Breast epithelium (tissue), 3 donors: ENCODE measurements around the gene DMAC1.

ENCODE experiments used
- CTCF ChIP-seq, 3 donors: fragments of 450-650 bp; IDR thresholded peaks; one replicate each; pipeline ENCODE4 v1.5.1; 2016 to 2017; ENCODE audit warnings: antibody characterized with exemption in 3 of 3, mild to moderate bottlenecking in 3 of 3, moderate library complexity in 3 of 3
- POLR2A ChIP-seq: fragments of 450-650 bp; IDR thresholded peaks from one replicate; pipeline ENCODE4 v1.6.1; 2016; ENCODE audit warnings: antibody characterized with exemption, mild to moderate bottlenecking, moderate library complexity
- POLR2AphosphoS5 ChIP-seq, 3 donors: sonication (generic); formaldehyde crosslinking; IDR thresholded peaks; one replicate each; pipeline ENCODE4 v1.6.1; 2017; ENCODE audit warnings: antibody characterized with exemption in 3 of 3

- TF ChIP-seq CTCF (IDR thresholded peaks at IDR 0.05) (no peak), POLR2A (no peak), POLR2AphosphoS5 (IDR thresholded peaks at IDR 0.05) (no peak)
These were observed 8.8 kb downstream of the DMAC1 start for GRCh38 chr9:7790819-7791182.
